ENCODE data around the gene SYNE1. TPM values are rescaled to one million over a fixed set of nuclear protein-coding genes. Genes with fewer than 3 reads are reported as not detected.
"Not testable (repeated sequence)": the region's sequence is repeated elsewhere in the genome, so short reads cannot be mapped to it uniquely, and the experiment has no call there.

Gene SYNE1
- polyA plus RNA-seq, 1 donor from 2014 or later, result 38.5 TPM

DNA sequence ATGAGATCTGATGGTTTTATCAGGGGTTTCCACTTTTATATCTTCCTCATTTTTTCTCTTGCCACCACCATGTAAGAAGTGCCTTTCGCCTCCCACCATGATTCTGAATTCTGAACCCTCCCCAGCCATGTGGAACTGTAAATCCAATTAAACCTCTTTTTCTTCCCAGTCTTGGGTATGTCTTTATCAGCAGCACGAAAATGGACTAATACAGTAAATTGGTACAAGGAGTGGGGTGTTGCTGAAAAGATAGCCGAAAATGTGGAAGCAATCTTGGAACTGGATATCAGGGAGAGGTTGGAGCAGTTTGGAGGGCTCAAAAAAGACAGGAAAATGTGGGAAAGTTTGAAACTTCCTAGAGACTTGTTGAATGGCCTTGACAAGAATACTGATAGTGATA is 560.9 kb downstream of the SYNE1 start:
- not testable (repeated sequence) for H4K20me1 ChIP-seq (ENCODE audit: insufficient read depth); H3K9me2 ChIP-seq (ENCODE audit: insufficient read depth, low read length); H3K4me2 ChIP-seq (ENCODE audit: low read length); H3K9ac ChIP-seq (ENCODE audit: low read length); H2AFZ ChIP-seq (ENCODE audit: low read depth, low read length); H3K36me3 ChIP-seq (ENCODE audit: insufficient read depth, low read length); H3F3A ChIP-seq (ENCODE audit: insufficient read depth, low read length, poor library complexity, severe bottlenecking); H3K27me3 ChIP-seq (ENCODE audit: insufficient read depth, low read depth, low read length); H3K79me2 ChIP-seq (replicated peaks; ENCODE audit: insufficient read depth, low read length); H3K27ac ChIP-seq (ENCODE audit: low read length); H3K4me3 ChIP-seq (ENCODE audit: low read length); H3K9me3 ChIP-seq (ENCODE audit: low read length)

GRCh38 chr6:152071843-152072242 is 565.3 kb downstream of the SYNE1 start:
- Histone ChIP-seq H3K9me2 (ENCODE audit: insufficient read depth, low read length) (no peaks in the 10 kb centered on the region), H3K4me2 (ENCODE audit: low read length) (no peak overlapping the region), H3K4me3 (ENCODE audit: low read length) (no peak overlapping the region), H2AFZ (ENCODE audit: low read depth, low read length) (no peak overlapping the region), H3K9me3 (ENCODE audit: low read length) (peaks cover 3% of the 10 kb centered on the region), H3F3A (ENCODE audit: insufficient read depth, low read length, poor library complexity, severe bottlenecking) (no peaks in the 10 kb centered on the region), H3K79me2 (replicated peaks; ENCODE audit: insufficient read depth, low read length) (no peaks in the 10 kb centered on the region), H3K27me3 (ENCODE audit: insufficient read depth, low read depth, low read length) (no peaks in the 10 kb centered on the region), H3K36me3 (ENCODE audit: insufficient read depth, low read length) (no peaks in the 10 kb centered on the region), H4K20me1 (ENCODE audit: insufficient read depth) (no peaks in the 10 kb centered on the region), H3K27ac (ENCODE audit: low read length) (no peak overlapping the region), H3K9ac (ENCODE audit: low read length) (no peak overlapping the region)
- TF ChIP-seq MXI1 (conservative IDR thresholded peaks at IDR 0.05; ENCODE audit: poor library complexity, severe bottlenecking) (no peak), SMC3 (conservative IDR thresholded peaks at IDR 0.05; ENCODE audit: poor library complexity) (no peak), POLR2AphosphoS5 (IDR thresholded peaks at IDR 0.05) (no peak)

Small RNAs within 50 kb of the gene (small RNA-seq; reads per million reads assigned to genes)
- gene RNA5SP223, result 0 reads per million in 3 experiments

Other genes starting within 250 kb of the SYNE1 start
- gene MYCT1, start 60.5 kb upstream of the SYNE1 start, polyA plus RNA-seq, result not detected in 2 replicates
- gene VIP, start 113.4 kb upstream of the SYNE1 start, polyA plus RNA-seq, result 0.63 TPM in 1 of 2 replicates, not detected in the other